GM13976 (cell line): ENCODE data around the gene DNAAF3.
"Not testable (repeated sequence)": the region's sequence is repeated elsewhere in the genome, so short reads cannot be mapped to it uniquely, and the experiment has no call there.

Source experiments
- DNase-seq: peaks from one replicate; pipeline ENCODE4 v3.0.0; 2012; ENCODE audit warnings: low spot score
- CTCF ChIP-seq: IDR thresholded peaks from 2 replicates; pipeline ENCODE4 v1.5.1; 2012; ENCODE audit warnings: borderline replicate concordance, mild to moderate bottlenecking; ENCODE audit not compliant: insufficient read depth; ENCODE audit errors: extremely low read depth, missing control alignments, control extremely low read depth
- in situ Hi-C: fragments of 300-500 bp; cut with MboI; formaldehyde crosslinking; loops from one replicate; pipeline ENCODE4 v1.12.0; 2022; ENCODE audit warnings: low sequenced_read_pairs, mixed read lengths, inconsistent platforms; ENCODE audit not compliant: unreplicated experiment

The DNAAF3 gene

GRCh38 chr19:55176076-55176475, 9.7 kb upstream of the DNAAF3 start:
- in situ Hi-C loops: no loop called here
- no peak for TF ChIP-seq CTCF

GRCh38 chr19:55175117-55175867, 8.9 kb upstream of the DNAAF3 start:
- TF ChIP-seq CTCF: no peak
- in situ Hi-C loops: no loop called here
- DNase-seq: no peak

More at GRCh38 chr19:55176076-55176475, 9.7 kb upstream of the DNAAF3 start:
- no peak for DNase-seq

GRCh38 chr19:55174425-55175116, 8.2 kb upstream of the DNAAF3 start:
- in situ Hi-C loops: no loop called here
- no peak for DNase-seq
- TF ChIP-seq CTCF: no peak

GRCh38 chr19:55173714-55174409, 7.4 kb upstream of the DNAAF3 start:
- no peak for DNase-seq
- in situ Hi-C loops: no loop called here
- TF ChIP-seq CTCF: no peak

GRCh38 chr19:55173186-55173713, 6.8 kb upstream of the DNAAF3 start:
- in situ Hi-C loops: no loop called here
- no peak for DNase-seq
- TF ChIP-seq CTCF: no peak

- TF ChIP-seq CTCF: no peak
- no peak for DNase-seq
- in situ Hi-C loops: no loop called here
Observed at GRCh38 chr19:55172741-55173140, 6.3 kb upstream of the DNAAF3 start.

- in situ Hi-C loops, DNase-seq: not testable (repeated sequence)
Observed at GRCh38 chr19:55172318-55172717, 5.9 kb upstream of the DNAAF3 start.
